HCT116 (cell line): ENCODE data around the gene GLT8D2. TPM values are rescaled to one million over a fixed set of nuclear protein-coding genes. Genes with fewer than 3 reads are reported as not detected.

ENCODE experiments used
- ATAC-seq: fragments of 200-7000 bp; cut with Tn5 transposase; 2 replicates; pipeline ENCODE4 v1.9.1; 2020; ENCODE audit warnings: mild to moderate bottlenecking, moderate library complexity
- BruUV-seq: library from RNA; stranded (reverse); fragments of 400-500 nt; replicated peaks from 2 replicates; lab custom pipeline; 2021; lab: Mats Ljungman, UMichigan
- CTCF ChIA-PET: fragments of 300-600 bp; sonication (Branson Sonifier 250); formaldehyde crosslinking; loops from one replicate; lab custom pipeline; 2021; ENCODE audit warnings: antibody characterized with exemption; lab: Charles Lee
- POLR2A ChIA-PET: fragments of 300-600, 350-600 bp; sonication (Branson Sonifier 250); formaldehyde crosslinking; loops from one replicate; lab custom pipeline; 2021; ENCODE audit warnings: antibody characterized with exemption; lab: Charles Lee
- RAD21 ChIA-PET, 2 experiments: fragments of 300-600 bp; sonication (Branson Sonifier 250); formaldehyde crosslinking; loops; one replicate each; lab custom pipeline; 2023; ENCODE audit warnings: low total read pairs in 2 of 2; ENCODE audit not compliant: uncharacterized antibody in 2 of 2, unreplicated experiment in 2 of 2, low non-redundant PET in 1 of 2; lab: Charles Lee
- DNase-seq: peaks from one replicate; pipeline ENCODE4 v3.0.0-alpha.2; 2010; ENCODE audit warnings: low read depth, low spot score
- H2AFZ ChIP-seq: fragments of 200-600 bp; shearing (Covaris generic), sonication (generic); 2 replicates; pipeline ENCODE4 v1.6.1; 2017; ENCODE audit warnings: low read depth, mixed run types, mixed read lengths, antibody characterized with exemption, low read length; ENCODE audit not compliant: poor library complexity, severe bottlenecking
- H3K27ac ChIP-seq: 2 replicates; pipeline ENCODE4 v1.5.1; 2012; ENCODE audit warnings: low read depth, low read length
- H3K27me3 ChIP-seq: fragments of 200-600 bp; sonication (generic); 2 replicates; pipeline ENCODE4 v1.6.1; 2016; ENCODE audit warnings: mixed run types, low read length, mixed read lengths; ENCODE audit not compliant: insufficient read depth
- H3K36me3 ChIP-seq, 2 experiments: fragments of 200-500 bp in 1 of 2; fragments of 200-600 bp in 1 of 2; sonication (Bioruptor generic) in 1 of 2; sonication (generic) in 1 of 2; 2 replicates each; pipeline versions ENCODE4 v1.5.1 to v1.6.1; 2014 to 2016; ENCODE audit warnings: low read length in 2 of 2, inconsistent platforms in 1 of 2, mixed read lengths in 1 of 2, mixed run types in 1 of 2; ENCODE audit not compliant: insufficient read depth in 2 of 2, control insufficient read depth in 1 of 2
- H3K4me1 ChIP-seq, 2 experiments: fragments of 200-600 bp in 1 of 2; sonication (generic) in 1 of 2; 2 replicates each; pipeline versions ENCODE4 v1.5.1 to v1.6.1; 2012 to 2017; ENCODE audit warnings: low read length in 2 of 2, inconsistent platforms in 1 of 2, mild to moderate bottlenecking in 1 of 2, mixed read lengths in 1 of 2, mixed run types in 1 of 2, moderate library complexity in 1 of 2; ENCODE audit not compliant: insufficient read depth in 2 of 2, control insufficient read depth in 1 of 2
- H3K4me2 ChIP-seq: fragments of 200-600 bp; sonication (generic); 2 replicates; pipeline ENCODE4 v1.6.1; 2017; ENCODE audit warnings: mixed run types, low read length, mixed read lengths
- H3K4me3 ChIP-seq, 2 experiments: fragments of 200-600 bp in 1 of 2; sonication (generic) in 1 of 2; replicated peaks in 1 of 2; 2 replicates each; pipeline ENCODE4 v1.5.1; 2011 to 2016; ENCODE audit warnings: low read length in 2 of 2, control low read depth in 1 of 2, low read depth in 1 of 2, mild to moderate bottlenecking in 1 of 2, mixed read lengths in 1 of 2, mixed run types in 1 of 2
- H3K79me2 ChIP-seq: fragments of 200-600 bp; sonication (generic); 2 replicates; pipeline ENCODE4 v1.6.1; 2017; ENCODE audit warnings: mild to moderate bottlenecking, mixed run types, low read length, moderate library complexity, mixed read lengths; ENCODE audit not compliant: insufficient read depth
- H3K9ac ChIP-seq: fragments of 200-600 bp; sonication (generic); 2 replicates; pipeline ENCODE4 v1.6.1; 2016; ENCODE audit warnings: low read length, mixed read lengths
- H3K9me2 ChIP-seq: fragments of 200-600 bp; sonication (generic), shearing (Covaris generic); 2 replicates; pipeline ENCODE4 v1.6.1; 2017; ENCODE audit warnings: mixed run types, mild to moderate bottlenecking, moderate library complexity; ENCODE audit not compliant: insufficient read depth
- H3K9me3 ChIP-seq, 2 experiments: fragments of 200-500 bp in 1 of 2; fragments of 200-600 bp in 1 of 2; sonication (Bioruptor generic) in 1 of 2; sonication (generic) in 1 of 2; 2 replicates each; pipeline ENCODE4 v1.6.1; 2014 to 2017; ENCODE audit warnings: low read length in 2 of 2, mixed read lengths in 2 of 2, inconsistent platforms in 1 of 2, low read depth in 1 of 2, mild to moderate bottlenecking in 1 of 2, mixed run types in 1 of 2, moderate library complexity in 1 of 2; ENCODE audit not compliant: control insufficient read depth in 1 of 2, insufficient read depth in 1 of 2
- H4K20me1 ChIP-seq: fragments of 200-600 bp; sonication (generic), shearing (Covaris generic); 2 replicates; pipeline ENCODE4 v1.6.1; 2017; ENCODE audit warnings: mixed run types, mild to moderate bottlenecking, moderate library complexity; ENCODE audit not compliant: insufficient read depth
- CBX3 ChIP-seq: IDR thresholded peaks from 2 replicates; pipeline ENCODE4 v1.6.1; 2012; ENCODE audit warnings: low read depth
- FOSL1 ChIP-seq: IDR thresholded peaks from 2 replicates; pipeline ENCODE4 v1.6.1; 2012; ENCODE audit warnings: low read depth
- RAD21 ChIP-seq: IDR thresholded peaks from 2 replicates; pipeline ENCODE4 v1.6.1; 2012; ENCODE audit warnings: low read depth, mild to moderate bottlenecking
- intact Hi-C: fragments of 100-400 bp; cut with micrococcal nuclease; formaldehyde crosslinking; loops from 2 replicates; pipeline ENCODE4 v1.10.0; 2022
- total RNA-seq: library from RNA; stranded (reverse); gene quantifications from one replicate; pipeline ENCODE4 v1.2.1, GENCODE V29; 2021; ENCODE audit not compliant: unreplicated experiment
- TF ChIP-seq, protein P1 (sequence below): IDR thresholded peaks from 2 replicates; pipeline ENCODE4 v1.6.1; 2012; ENCODE audit warnings: low read depth
- TF ChIP-seq, protein P2 (sequence below): IDR thresholded peaks from 2 replicates; pipeline ENCODE4 v1.6.1; 2012
- TF ChIP-seq, protein P3 (sequence below): IDR thresholded peaks from 2 replicates; pipeline ENCODE4 v1.6.1; 2012
- TF ChIP-seq, protein P4 (sequence below): IDR thresholded peaks from 2 replicates; pipeline ENCODE4 v1.6.1; 2011; ENCODE audit warnings: mild to moderate bottlenecking, low read length, moderate library complexity; ENCODE audit not compliant: insufficient replicate concordance; ENCODE audit errors: extremely low read depth

The GLT8D2 gene
- total RNA-seq, 1 experiment from 2014 or later: 4.8 TPM

DNA sequence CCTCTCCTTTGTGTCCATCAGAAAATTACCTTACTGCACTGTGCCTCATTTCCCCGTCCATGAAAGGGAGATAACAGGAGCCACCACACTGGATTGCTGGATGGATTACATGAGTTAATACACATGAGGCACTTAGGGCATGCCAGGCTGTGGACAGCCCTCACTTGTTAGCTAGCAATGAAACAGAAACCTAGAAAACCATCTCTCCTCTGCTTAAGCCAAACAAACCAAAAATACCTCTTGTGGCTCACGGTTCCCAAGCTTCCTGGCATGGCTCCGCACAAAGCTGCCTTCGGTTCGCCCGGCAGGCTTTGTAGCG lies 13.7 kb upstream of the GLT8D2 start (continued):
- TF ChIP-seq, protein P1, sequence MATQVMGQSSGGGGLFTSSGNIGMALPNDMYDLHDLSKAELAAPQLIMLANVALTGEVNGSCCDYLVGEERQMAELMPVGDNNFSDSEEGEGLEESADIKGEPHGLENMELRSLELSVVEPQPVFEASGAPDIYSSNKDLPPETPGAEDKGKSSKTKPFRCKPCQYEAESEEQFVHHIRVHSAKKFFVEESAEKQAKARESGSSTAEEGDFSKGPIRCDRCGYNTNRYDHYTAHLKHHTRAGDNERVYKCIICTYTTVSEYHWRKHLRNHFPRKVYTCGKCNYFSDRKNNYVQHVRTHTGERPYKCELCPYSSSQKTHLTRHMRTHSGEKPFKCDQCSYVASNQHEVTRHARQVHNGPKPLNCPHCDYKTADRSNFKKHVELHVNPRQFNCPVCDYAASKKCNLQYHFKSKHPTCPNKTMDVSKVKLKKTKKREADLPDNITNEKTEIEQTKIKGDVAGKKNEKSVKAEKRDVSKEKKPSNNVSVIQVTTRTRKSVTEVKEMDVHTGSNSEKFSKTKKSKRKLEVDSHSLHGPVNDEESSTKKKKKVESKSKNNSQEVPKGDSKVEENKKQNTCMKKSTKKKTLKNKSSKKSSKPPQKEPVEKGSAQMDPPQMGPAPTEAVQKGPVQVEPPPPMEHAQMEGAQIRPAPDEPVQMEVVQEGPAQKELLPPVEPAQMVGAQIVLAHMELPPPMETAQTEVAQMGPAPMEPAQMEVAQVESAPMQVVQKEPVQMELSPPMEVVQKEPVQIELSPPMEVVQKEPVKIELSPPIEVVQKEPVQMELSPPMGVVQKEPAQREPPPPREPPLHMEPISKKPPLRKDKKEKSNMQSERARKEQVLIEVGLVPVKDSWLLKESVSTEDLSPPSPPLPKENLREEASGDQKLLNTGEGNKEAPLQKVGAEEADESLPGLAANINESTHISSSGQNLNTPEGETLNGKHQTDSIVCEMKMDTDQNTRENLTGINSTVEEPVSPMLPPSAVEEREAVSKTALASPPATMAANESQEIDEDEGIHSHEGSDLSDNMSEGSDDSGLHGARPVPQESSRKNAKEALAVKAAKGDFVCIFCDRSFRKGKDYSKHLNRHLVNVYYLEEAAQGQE: no peak

DNA sequence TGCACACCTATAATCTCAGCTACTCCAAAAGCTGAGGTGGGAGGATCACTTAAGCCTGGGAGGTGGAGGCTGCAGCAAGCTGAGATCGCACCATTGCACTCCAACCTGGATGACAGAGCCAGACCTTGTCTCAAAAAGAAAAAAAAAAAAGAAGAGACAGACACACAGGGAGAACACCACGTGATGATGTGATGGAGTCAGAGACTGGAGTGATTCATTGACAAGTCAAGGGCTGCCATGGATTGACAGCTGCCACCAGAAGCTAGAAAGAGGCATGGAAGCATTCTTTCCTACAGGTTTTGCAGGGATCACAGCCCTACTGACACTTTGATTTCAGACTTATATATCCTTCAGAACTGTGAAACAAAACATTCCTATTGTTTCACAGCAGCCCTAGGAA lies 10.8 kb upstream of the GLT8D2 start:
- intact Hi-C loops: no loop called here
- H3K4me2 ChIP-seq: no peak overlapping the region
- DNase-seq (no peak), ATAC-seq (no peak)
- H3K9ac ChIP-seq: no peak overlapping the region
- H3K9me3 ChIP-seq: no peaks in the 10 kb centered on the region
- no peak overlapping the region for H3K4me3 ChIP-seq
- peaks cover 6 to 18% of the 10 kb centered on the region in 2 experiments; a peak in 3 of 4 replicates for H3K4me1 ChIP-seq
- POLR2A ChIA-PET: no interaction called here
- RAD21 ChIA-PET: no interaction called here
- BruUV-seq: no TSS peak
- H3K9me2 ChIP-seq: no peaks in the 10 kb centered on the region
- TF ChIP-seq, protein P2, sequence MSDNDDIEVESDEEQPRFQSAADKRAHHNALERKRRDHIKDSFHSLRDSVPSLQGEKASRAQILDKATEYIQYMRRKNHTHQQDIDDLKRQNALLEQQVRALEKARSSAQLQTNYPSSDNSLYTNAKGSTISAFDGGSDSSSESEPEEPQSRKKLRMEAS: no peak
- no peak for TF ChIP-seq RAD21
- TF ChIP-seq CBX3: no peak
- TF ChIP-seq, protein P3, sequence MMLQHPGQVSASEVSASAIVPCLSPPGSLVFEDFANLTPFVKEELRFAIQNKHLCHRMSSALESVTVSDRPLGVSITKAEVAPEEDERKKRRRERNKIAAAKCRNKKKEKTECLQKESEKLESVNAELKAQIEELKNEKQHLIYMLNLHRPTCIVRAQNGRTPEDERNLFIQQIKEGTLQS: no peak
- TF ChIP-seq, protein P4, sequence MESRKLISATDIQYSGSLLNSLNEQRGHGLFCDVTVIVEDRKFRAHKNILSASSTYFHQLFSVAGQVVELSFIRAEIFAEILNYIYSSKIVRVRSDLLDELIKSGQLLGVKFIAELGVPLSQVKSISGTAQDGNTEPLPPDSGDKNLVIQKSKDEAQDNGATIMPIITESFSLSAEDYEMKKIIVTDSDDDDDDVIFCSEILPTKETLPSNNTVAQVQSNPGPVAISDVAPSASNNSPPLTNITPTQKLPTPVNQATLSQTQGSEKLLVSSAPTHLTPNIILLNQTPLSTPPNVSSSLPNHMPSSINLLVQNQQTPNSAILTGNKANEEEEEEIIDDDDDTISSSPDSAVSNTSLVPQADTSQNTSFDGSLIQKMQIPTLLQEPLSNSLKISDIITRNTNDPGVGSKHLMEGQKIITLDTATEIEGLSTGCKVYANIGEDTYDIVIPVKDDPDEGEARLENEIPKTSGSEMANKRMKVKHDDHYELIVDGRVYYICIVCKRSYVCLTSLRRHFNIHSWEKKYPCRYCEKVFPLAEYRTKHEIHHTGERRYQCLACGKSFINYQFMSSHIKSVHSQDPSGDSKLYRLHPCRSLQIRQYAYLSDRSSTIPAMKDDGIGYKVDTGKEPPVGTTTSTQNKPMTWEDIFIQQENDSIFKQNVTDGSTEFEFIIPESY: no peak
- no peak for TF ChIP-seq FOSL1
- H3K27ac ChIP-seq: no peak overlapping the region
- H3K36me3 ChIP-seq: no peaks in the 10 kb centered on the region
- no peak overlapping the region for H2AFZ ChIP-seq
- no peaks in the 10 kb centered on the region for H4K20me1 ChIP-seq
- CTCF ChIA-PET: interaction anchor here (0.6 kb wide), 1 partner anchor 48 kb away, joined by 3 read pairs; no protein-coding TSS in a partner anchor
- H3K79me2 ChIP-seq: no peaks in the 10 kb centered on the region
- no peaks in the 10 kb centered on the region for H3K27me3 ChIP-seq
